Esophagus muscularis mucosa (tissue), 4 donors: ENCODE results near the gene HCCS. TPM values are rescaled to one million over a fixed set of nuclear protein-coding genes. Genes with fewer than 3 reads are reported as not detected.

Experiments used
- DNase-seq: peaks from one replicate; pipeline ENCODE4 v3.0.0-alpha.2; 2017; ENCODE audit errors: extremely low spot score
- H3K27ac ChIP-seq, 4 donors: fragments of 200-600 bp; sonication (generic); replicated peaks in 1 of 4; 1 replicate in 3 of 4; 2 replicates in 1 of 4; pipeline ENCODE4 v1.5.1; 2016 to 2019; ENCODE audit warnings: mild to moderate bottlenecking in 1 of 4
- H3K27me3 ChIP-seq, 4 donors: fragments of 200-600 bp; sonication (generic); one replicate each; pipeline versions ENCODE4 v1.5.1 to v1.6.0; 2016 to 2019
- H3K36me3 ChIP-seq, 4 donors: fragments of 200-600 bp; sonication (generic); one replicate each; pipeline ENCODE4 v1.5.1; 2016 to 2019
- H3K4me1 ChIP-seq, 4 donors: fragments of 200-600 bp; sonication (generic); one replicate each; pipeline ENCODE4 v1.5.1; 2016 to 2019
- H3K4me3 ChIP-seq, 4 donors: fragments of 200-600 bp; sonication (generic); 1 replicate in 2 of 4; 2 replicates in 2 of 4; pipeline ENCODE4 v1.5.1; 2016 to 2019; ENCODE audit warnings: mild to moderate bottlenecking in 4 of 4, moderate library complexity in 1 of 4
- H3K9me3 ChIP-seq, 4 donors: fragments of 200-600 bp; sonication (generic); 1 replicate in 3 of 4; 2 replicates in 1 of 4; pipeline ENCODE4 v1.5.1; 2016 to 2019
- EP300 ChIP-seq: sonication (generic); formaldehyde crosslinking; IDR thresholded peaks from one replicate; pipeline ENCODE4 v1.6.1; 2017; ENCODE audit warnings: antibody characterized with exemption
- POLR2A ChIP-seq: fragments of 450-650 bp; IDR thresholded peaks from one replicate; pipeline ENCODE4 v1.6.1; 2017; ENCODE audit warnings: antibody characterized with exemption, moderate library complexity, mild to moderate bottlenecking, low read depth
- POLR2AphosphoS5 ChIP-seq, 2 donors: sonication (generic); formaldehyde crosslinking; IDR thresholded peaks; one replicate each; pipeline ENCODE4 v1.6.1; 2017; ENCODE audit warnings: antibody characterized with exemption in 2 of 2
- WGBS: methylation state at CpG from one replicate; pipeline ENCODE4 v1.1.5; 2018; 5-methylcytosine and 5-hydroxymethylcytosine counted together
- intact Hi-C: fragments of 100-400 bp; cut with DNase I; formaldehyde crosslinking; loops from one replicate; pipeline ENCODE4 v1.15.1; 2023
- total RNA-seq, 4 donors: library from RNA; depleted of rRNA; stranded (reverse); fragments of >200 nt; gene quantifications; one replicate each; pipeline versions ENCODE4 v1.1.0 to v1.2.1, GENCODE V29; 2016
- TF ChIP-seq, protein P1 (sequence below), 3 experiments: fragments of 200-600 bp in 2 of 3; fragments of 450-650 bp in 1 of 3; sonication (generic) in 2 of 3; IDR thresholded peaks; one replicate each; pipeline ENCODE4 v1.5.1; 2017 to 2019; ENCODE audit warnings: antibody characterized with exemption in 3 of 3, mild to moderate bottlenecking in 2 of 3, moderate library complexity in 1 of 3

HCCS gene
- total RNA-seq, 4 donors from 2014 or later: 17.7 to 24.2 (median 22.0) TPM

DNA sequence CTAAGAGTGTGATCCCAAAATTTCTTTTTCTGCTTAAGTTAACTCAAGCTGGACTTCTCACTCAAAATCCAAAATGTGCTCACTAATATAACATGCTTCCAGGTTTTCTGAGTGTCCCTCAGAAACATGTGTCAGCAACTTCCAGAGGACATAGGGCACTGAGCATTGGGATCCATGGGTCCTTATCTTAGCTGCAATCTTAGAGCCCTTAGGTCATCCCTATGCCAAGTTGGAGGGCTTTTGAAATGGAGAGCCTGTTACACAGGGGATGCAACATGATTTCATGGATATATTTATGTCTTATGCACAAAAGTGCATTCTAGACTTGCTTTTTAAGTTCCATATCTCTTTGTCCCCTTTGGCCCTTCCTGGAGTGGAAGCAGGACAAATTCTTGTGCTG lies 11.7 kb upstream of the HCCS start:
- intact Hi-C loops: no loop called here
- no peaks in the 10 kb centered on the region for H3K9me3 ChIP-seq
- H3K4me3 ChIP-seq: no peak overlapping the region
- no peak for DNase-seq
- H3K27ac ChIP-seq: peak overlapping the region in 1 of 4 donors; percentile 66
- H3K4me1 ChIP-seq: peaks cover 0 to 27% (median 14%) of the 10 kb centered on the region in 4 donors
- TF ChIP-seq POLR2AphosphoS5 (IDR thresholded peaks at IDR 0.05) (no peak), EP300 (no peak), POLR2A (no peak)
- TF ChIP-seq, protein P1, sequence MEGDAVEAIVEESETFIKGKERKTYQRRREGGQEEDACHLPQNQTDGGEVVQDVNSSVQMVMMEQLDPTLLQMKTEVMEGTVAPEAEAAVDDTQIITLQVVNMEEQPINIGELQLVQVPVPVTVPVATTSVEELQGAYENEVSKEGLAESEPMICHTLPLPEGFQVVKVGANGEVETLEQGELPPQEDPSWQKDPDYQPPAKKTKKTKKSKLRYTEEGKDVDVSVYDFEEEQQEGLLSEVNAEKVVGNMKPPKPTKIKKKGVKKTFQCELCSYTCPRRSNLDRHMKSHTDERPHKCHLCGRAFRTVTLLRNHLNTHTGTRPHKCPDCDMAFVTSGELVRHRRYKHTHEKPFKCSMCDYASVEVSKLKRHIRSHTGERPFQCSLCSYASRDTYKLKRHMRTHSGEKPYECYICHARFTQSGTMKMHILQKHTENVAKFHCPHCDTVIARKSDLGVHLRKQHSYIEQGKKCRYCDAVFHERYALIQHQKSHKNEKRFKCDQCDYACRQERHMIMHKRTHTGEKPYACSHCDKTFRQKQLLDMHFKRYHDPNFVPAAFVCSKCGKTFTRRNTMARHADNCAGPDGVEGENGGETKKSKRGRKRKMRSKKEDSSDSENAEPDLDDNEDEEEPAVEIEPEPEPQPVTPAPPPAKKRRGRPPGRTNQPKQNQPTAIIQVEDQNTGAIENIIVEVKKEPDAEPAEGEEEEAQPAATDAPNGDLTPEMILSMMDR (IDR thresholded peaks at IDR 0.05): no peak
- H3K36me3 ChIP-seq: no peaks in the 10 kb centered on the region
- H3K27me3 ChIP-seq: no peaks in the 10 kb centered on the region

DNA sequence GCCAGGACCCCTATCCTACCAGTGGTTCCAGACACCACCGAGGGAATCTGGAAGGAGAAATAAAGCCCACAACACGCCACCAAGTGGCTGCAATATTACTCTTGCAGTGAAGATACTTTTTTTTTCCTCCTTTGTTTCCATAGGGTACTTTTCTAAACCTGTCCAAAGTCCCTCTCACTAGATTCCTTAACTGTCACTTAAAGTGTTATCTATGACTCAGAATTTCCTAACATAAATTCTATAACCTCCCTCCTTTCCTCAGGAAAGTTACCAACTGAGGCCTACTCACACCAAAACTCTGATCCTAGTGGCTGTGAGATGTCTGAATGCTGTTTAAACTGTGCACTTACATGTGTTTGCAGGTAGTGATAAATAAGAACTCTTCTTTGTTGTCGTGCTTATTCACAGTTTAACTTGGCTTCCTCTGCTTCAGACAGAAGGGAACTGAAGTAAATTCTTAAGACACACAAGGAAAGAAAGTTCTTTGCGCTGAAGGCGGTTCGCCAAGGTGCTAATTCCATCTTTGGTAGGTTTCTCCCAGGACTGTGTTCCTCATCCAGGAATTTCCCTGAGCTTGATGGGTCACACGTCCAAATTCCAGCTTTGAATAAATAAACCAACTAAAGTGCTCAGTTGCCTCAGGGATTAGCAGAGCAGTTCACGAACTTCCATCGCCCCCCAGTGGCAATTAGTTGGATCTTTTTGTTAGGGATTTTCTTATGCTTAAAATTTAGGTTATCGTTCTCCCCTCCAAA lies 10.7 kb upstream of the HCCS start:
- peak; percentile 39 to 52 for TF ChIP-seq POLR2AphosphoS5 (IDR thresholded peaks at IDR 0.05)
- TF ChIP-seq POLR2A: no peak
- TF ChIP-seq EP300: no peak
- TF ChIP-seq, protein P1 (IDR thresholded peaks at IDR 0.05): peak; percentile 46 to 52 (median 50)
- no peak overlapping the region for H3K4me3 ChIP-seq
- H3K9me3 ChIP-seq: no peaks in the 10 kb centered on the region
- intact Hi-C loops: loop anchor here (5.0 to 10.0 kb wide), 3 partner anchors 378 to 906 kb away; no protein-coding TSS in a partner anchor
- H3K27me3 ChIP-seq: no peaks in the 10 kb centered on the region
- no peak for DNase-seq
- 34% methylated on average over 10 of the region's 10 CpGs for WGBS
- peaks cover 0 to 27% (median 14%) of the 10 kb centered on the region in 4 donors for H3K4me1 ChIP-seq
- H3K36me3 ChIP-seq: no peaks in the 10 kb centered on the region
- peak overlapping the region; percentile 69 to 75 (median 72) for H3K27ac ChIP-seq

GRCh38 chrX:11103006-11103405 lies 8.1 kb upstream of the HCCS start:
- intact Hi-C loops: loop anchor here (5.0 to 10.0 kb wide), 3 partner anchors 381 to 908 kb away; no protein-coding TSS in a partner anchor
- TF ChIP-seq, protein P1 (IDR thresholded peaks at IDR 0.05): no peak
- TF ChIP-seq EP300 (no peak), POLR2AphosphoS5 (IDR thresholded peaks at IDR 0.05) (no peak), POLR2A (no peak)
- Histone ChIP-seq H3K27ac (no peak overlapping the region), H3K27me3 (no peaks in the 10 kb centered on the region), H3K4me1 (peaks cover 0 to 27% (median 14%) of the 10 kb centered on the region in 4 donors), H3K4me3 (no peak overlapping the region), H3K36me3 (no peaks in the 10 kb centered on the region), H3K9me3 (no peaks in the 10 kb centered on the region)
- 72% methylated on average over 3 of the region's 3 CpGs for WGBS
- no peak for DNase-seq

DNA sequence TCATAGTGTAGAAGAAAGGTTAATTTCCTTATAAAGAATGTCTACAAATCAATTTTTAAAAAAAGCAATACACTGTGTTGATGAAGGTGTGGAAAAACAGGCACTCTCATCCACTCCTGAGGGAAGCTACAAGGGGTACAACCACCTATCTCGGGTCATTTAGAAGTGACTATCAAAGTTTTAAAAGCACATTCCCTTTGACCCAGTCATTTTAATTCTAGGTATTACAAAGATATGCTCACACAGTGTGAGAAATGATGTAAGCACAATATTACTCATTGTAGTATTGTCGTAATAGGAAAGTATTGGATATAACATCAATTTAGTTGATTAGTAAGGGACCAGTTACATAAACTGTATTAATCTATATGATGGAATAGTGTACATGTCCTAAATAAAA lies 7.4 kb upstream of the HCCS start:
- no peak for TF ChIP-seq POLR2A
- TF ChIP-seq, protein P1 (IDR thresholded peaks at IDR 0.05): no peak
- no peak for TF ChIP-seq EP300
- TF ChIP-seq POLR2AphosphoS5 (IDR thresholded peaks at IDR 0.05): no peak
- Histone ChIP-seq H3K36me3 (no peaks in the 10 kb centered on the region), H3K27me3 (no peaks in the 10 kb centered on the region), H3K27ac (no peak overlapping the region), H3K9me3 (no peaks in the 10 kb centered on the region), H3K4me1 (peaks cover 0 to 27% (median 14%) of the 10 kb centered on the region in 4 donors), H3K4me3 (no peak overlapping the region)
- intact Hi-C loops: loop anchor here (5.0 to 10.0 kb wide), 3 partner anchors 381 to 909 kb away; no protein-coding TSS in a partner anchor
- 72% methylated on average over 2 of the region's 2 CpGs for WGBS
- no peak for DNase-seq
